GM12891 (cell line): ENCODE data around the gene KCTD21.

Experiments
- POLR2A ChIP-seq: IDR thresholded peaks from 2 replicates; pipeline ENCODE4 v1.6.1; 2011; ENCODE audit warnings: low read depth, low read length, control low read depth
- POLR2AphosphoS5 ChIP-seq: IDR thresholded peaks from 2 replicates; pipeline ENCODE4 v1.6.1; 2011; ENCODE audit warnings: low read depth, low read length, control low read depth
- POU2F2 ChIP-seq: IDR thresholded peaks from 2 replicates; pipeline ENCODE4 v1.6.1; 2011; ENCODE audit warnings: low read depth, mild to moderate bottlenecking, control low read depth, low read length, moderate library complexity
- SPI1 ChIP-seq: IDR thresholded peaks from 2 replicates; pipeline ENCODE4 v1.6.1; 2011; ENCODE audit warnings: low read depth, low read length, control low read depth
- TAF1 ChIP-seq: IDR thresholded peaks from 2 replicates; pipeline ENCODE4 v1.6.1; 2011; ENCODE audit warnings: low read depth, low read length, control low read depth

DNA sequence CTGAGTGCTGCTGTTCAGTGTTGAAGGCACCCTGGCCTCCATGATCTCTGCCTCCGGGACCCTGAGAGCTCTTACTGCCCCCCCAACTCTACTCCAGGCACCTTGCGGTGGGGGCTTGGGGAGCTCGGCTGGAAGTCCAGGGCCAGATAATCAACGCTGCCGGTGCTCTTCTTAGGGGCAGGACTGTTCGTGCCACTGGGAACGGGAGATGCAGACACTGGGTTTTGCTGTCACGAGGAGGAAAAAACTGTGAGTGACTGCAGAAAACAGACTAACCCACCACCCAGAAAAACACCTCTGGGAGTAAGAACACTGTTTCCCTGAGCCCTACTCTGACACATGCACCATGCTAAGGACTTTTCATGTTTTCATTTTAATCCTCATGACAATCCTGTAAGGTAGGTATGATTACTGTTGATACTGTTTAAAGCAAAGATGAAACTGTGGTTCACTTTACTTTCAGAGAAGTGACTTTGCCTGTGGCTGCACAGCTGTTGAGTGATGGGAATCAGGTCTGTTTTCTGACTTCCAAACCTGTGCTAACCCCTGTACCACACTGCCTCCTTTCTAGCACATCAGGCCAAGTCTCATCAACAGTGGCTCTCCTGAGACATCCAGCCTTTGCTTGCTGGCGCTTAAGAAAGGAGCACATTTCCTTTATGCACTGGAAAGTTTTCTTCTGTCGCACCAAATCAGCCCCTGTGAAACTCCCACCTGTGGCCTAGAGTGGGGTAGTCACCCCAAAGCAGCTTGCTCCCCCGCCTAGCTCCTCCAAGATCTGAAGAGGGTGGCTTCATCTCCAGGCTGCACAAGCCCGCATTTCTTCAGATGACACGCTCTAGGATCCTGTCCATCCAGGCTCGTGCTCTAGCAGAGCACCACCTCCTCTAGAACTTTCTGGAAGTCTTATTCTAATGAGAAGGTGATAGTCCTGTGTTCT, 32.1 kb upstream of the KCTD21 start:
- TF ChIP-seq POLR2A (no peak), POLR2AphosphoS5 (no peak), TAF1 (no peak), SPI1 (no peak), POU2F2 (no peak)
